ENCODE results near the gene MTHFD1.
"Not testable (repeated sequence)": the region's sequence is repeated elsewhere in the genome, so short reads cannot be mapped to it uniquely, and the experiment has no call there.

MTHFD1 gene

GRCh38 chr14:64387782-64388532, at the start of gene MTHFD1:
MTHFD1 (plus strand) TSS chr14:64388353; CDS start chr14:64388428, 75 bp downstream.
- DNase-seq, result peak; percentile 94

GRCh38 chr14:64338616-64339316, 49.4 kb upstream of the MTHFD1 start:
- DNase-seq, result peak; percentile 95

- DNase-seq, result no peak
Measured at GRCh38 chr14:64340560-64341196, 47.5 kb upstream of the MTHFD1 start.

- DNase-seq, result no peak
Measured at GRCh38 chr14:64347748-64348147, 40.4 kb upstream of the MTHFD1 start.

- no peak for DNase-seq
Measured at GRCh38 chr14:64349741-64350490, 38.2 kb upstream of the MTHFD1 start.

- no peak for DNase-seq
Measured at GRCh38 chr14:64363265-64363846, 24.8 kb upstream of the MTHFD1 start.

- DNase-seq, result no peak
Measured at GRCh38 chr14:64364907-64365306, 23.2 kb upstream of the MTHFD1 start.

- DNase-seq, result not testable (repeated sequence)
Measured at GRCh38 chr14:64365358-64365889, 22.7 kb upstream of the MTHFD1 start.

- no peak for DNase-seq
Measured at GRCh38 chr14:64369201-64369600, 19.0 kb upstream of the MTHFD1 start.

GRCh38 chr14:64387232-64387781, 846 bp upstream of the MTHFD1 start:
- DNase-seq, result no peak

- peak; percentile 5 for DNase-seq
Measured at GRCh38 chr14:64388533-64389285, 556 bp downstream of the MTHFD1 start.

- DNase-seq, result no peak
Measured at GRCh38 chr14:64391113-64391725, 3.1 kb downstream of the MTHFD1 start.

- no peak for DNase-seq
Measured at GRCh38 chr14:64391986-64392385, 3.8 kb downstream of the MTHFD1 start.

- DNase-seq, result not testable (repeated sequence)
Measured at GRCh38 chr14:64393189-64393726, 5.1 kb downstream of the MTHFD1 start.

GRCh38 chr14:64394423-64394822, 6.3 kb downstream of the MTHFD1 start:
- no peak for DNase-seq

GRCh38 chr14:64394977-64395633, 7.0 kb downstream of the MTHFD1 start:
- no peak for DNase-seq

- no peak for DNase-seq
Measured at GRCh38 chr14:64400829-64401459, 12.8 kb downstream of the MTHFD1 start.

- no peak for DNase-seq
Measured at GRCh38 chr14:64401949-64402348, 13.8 kb downstream of the MTHFD1 start.

GRCh38 chr14:64405295-64405694, 17.1 kb downstream of the MTHFD1 start:
- DNase-seq, result no peak
